ENCODE measurements around the gene ZNF610.

Gene ZNF610

DNA sequence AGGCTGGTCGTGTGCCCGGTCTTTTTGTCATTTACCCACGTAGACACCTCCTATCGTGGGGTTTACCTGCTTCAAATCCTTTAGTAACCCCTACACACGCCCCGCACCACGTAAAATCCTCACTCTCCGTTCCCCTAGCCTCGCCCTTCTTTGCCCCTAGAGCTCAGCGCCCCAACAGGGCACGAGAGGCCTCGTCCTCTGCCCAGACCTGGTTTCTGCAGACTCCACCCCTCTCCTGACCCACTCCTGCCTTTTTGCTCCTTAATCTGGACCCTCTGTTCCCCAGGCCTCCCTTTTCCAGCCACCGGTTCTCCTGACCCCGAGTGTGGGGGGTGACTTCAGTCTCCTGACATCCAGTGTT lies 62.0 kb downstream of the ZNF610 start:
- no peak for DNase-seq (ENCODE audit: low spot score)
- H3K27ac ChIP-seq = peak overlapping the region; percentile 12 to 73
- TF ChIP-seq, protein P1, sequence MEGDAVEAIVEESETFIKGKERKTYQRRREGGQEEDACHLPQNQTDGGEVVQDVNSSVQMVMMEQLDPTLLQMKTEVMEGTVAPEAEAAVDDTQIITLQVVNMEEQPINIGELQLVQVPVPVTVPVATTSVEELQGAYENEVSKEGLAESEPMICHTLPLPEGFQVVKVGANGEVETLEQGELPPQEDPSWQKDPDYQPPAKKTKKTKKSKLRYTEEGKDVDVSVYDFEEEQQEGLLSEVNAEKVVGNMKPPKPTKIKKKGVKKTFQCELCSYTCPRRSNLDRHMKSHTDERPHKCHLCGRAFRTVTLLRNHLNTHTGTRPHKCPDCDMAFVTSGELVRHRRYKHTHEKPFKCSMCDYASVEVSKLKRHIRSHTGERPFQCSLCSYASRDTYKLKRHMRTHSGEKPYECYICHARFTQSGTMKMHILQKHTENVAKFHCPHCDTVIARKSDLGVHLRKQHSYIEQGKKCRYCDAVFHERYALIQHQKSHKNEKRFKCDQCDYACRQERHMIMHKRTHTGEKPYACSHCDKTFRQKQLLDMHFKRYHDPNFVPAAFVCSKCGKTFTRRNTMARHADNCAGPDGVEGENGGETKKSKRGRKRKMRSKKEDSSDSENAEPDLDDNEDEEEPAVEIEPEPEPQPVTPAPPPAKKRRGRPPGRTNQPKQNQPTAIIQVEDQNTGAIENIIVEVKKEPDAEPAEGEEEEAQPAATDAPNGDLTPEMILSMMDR (IDR thresholded peaks at IDR 0.05) = no peak
- peak overlapping the region; percentile 78 for H3K4me3 ChIP-seq

- TF ChIP-seq, protein P1 (IDR thresholded peaks at IDR 0.05) = no peak
- Histone ChIP-seq H3K4me3 (peak overlapping the region; percentile 30), H3K27ac (no peak overlapping the region)
- no peak for DNase-seq (ENCODE audit: low spot score)
These were observed 74.2 kb downstream of the ZNF610 start for GRCh38 chr19:52410276-52410675.

DNA sequence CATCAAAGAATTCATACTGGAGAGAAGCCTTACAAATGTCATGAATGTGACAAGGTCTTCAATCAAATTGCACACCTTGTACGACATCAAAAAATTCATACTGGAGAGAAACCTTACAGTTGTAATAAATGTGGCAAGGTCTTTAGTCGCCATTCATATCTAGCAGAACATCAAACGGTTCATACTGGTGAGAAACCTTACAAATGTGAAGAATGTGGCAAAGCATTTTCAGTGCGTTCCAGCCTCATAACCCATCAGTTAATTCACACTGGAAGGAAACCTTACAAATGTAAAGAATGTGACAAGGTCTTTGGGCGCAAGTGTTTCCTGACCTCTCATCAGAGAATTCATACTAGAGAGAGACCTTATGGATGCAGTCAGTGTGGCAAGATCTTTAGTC lies 79.7 kb downstream of the ZNF610 start:
- TF ChIP-seq, protein P1 (IDR thresholded peaks at IDR 0.05) = no peak
- peak overlapping the region; percentile 14 for H3K4me3 ChIP-seq
- DNase-seq (ENCODE audit: low spot score) = no peak
- H3K27ac ChIP-seq = no peak overlapping the region
